GM13976 (cell line): ENCODE measurements around the gene VAC14.

Experiments
- DNase-seq: peaks from one replicate; pipeline ENCODE4 v3.0.0; 2012; ENCODE audit warnings: low spot score
- CTCF ChIP-seq: IDR thresholded peaks from 2 replicates; pipeline ENCODE4 v1.5.1; 2012; ENCODE audit warnings: borderline replicate concordance, mild to moderate bottlenecking; ENCODE audit not compliant: insufficient read depth; ENCODE audit errors: extremely low read depth, missing control alignments, control extremely low read depth
- in situ Hi-C: fragments of 300-500 bp; cut with MboI; formaldehyde crosslinking; loops from one replicate; pipeline ENCODE4 v1.12.0; 2022; ENCODE audit warnings: low sequenced_read_pairs, mixed read lengths, inconsistent platforms; ENCODE audit not compliant: unreplicated experiment

Gene VAC14

DNA sequence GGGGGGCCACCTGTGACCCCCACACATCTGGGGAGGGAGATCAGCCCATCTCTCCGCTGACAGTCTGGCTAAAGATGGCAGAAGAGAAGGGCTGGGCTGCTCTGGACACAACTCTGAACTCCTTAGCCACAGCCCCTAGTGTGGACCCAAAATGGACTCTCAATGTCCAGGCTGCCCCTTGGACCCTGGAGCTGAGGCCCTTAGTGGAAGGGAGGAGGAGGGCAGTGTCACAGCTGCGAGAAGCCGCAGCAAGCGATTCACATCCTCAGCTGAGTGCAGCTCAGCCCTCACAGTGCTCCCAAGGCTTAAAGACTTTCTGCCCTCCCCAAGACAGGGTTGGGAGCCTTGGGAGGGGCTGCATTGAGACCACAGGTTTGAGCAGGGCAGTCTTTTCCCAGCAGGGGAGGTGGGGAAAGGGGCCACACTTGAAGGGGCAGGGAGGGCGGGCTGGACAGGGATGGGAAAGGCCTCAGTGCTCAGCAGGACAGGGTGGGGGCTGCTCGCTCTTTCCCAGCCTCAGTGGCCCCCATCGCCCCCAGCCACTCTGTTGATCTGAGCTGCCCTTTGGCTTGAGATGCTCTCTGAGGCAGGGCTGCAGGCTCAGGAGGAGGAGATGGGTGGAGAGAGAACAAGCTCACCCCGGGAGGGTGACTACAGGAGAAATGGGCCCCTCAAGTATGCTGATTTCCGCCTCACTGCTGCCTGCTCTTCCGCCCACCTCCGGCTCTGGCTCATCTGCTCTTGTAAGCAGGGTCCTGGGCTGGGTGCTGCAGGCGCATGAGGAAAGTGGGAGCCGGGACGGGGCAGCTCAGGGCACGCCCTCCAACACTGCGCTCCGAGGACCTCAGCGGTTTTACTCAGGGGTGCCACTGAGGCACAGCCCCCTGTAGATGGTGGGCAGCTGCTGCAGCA lies 64.2 kb downstream of the VAC14 start:
- DNase-seq = no peak
- no peak for TF ChIP-seq CTCF
- in situ Hi-C loops = no loop called here

- DNase-seq = no peak
- in situ Hi-C loops = no loop called here
- no peak for TF ChIP-seq CTCF
These were observed 65.6 kb downstream of the VAC14 start for GRCh38 chr16:70735141-70735979.

DNA sequence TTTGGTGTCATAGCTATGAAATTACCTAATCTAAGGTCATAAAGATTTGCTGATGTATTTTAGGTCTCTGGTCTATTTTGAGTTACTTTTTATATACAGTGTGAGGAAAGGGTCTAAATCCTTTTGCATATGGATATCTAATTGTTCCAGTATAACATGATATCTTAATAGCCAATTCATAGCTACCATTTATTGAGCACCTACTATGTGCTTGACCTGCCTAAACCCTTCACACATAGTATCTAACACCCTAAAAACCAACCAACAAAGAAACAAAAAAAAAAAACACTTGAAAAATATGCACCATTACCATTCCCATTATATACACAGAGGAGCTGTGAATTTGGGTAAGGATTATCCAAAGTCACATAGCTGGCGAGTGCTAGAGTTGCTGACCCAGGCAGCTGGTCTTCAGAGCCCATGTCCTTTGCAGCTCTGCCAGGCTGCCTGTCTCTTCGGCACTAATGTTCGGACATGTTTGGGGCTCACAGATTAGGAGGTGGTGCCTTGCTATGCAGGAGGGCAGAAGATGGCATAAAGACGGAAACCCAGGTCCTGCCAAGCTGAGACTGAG lies 66.3 kb downstream of the VAC14 start:
- no peak for DNase-seq
- in situ Hi-C loops = no loop called here
- no peak for TF ChIP-seq CTCF

GRCh38 chr16:70730944-70731343 lies 70.0 kb downstream of the VAC14 start:
- no peak for TF ChIP-seq CTCF
- in situ Hi-C loops = no loop called here

GRCh38 chr16:70730031-70730430 lies 70.9 kb downstream of the VAC14 start:
- in situ Hi-C loops = no loop called here
- TF ChIP-seq CTCF = no peak
- no peak for DNase-seq

More at GRCh38 chr16:70730944-70731343, 70.0 kb downstream of the VAC14 start:
- DNase-seq = no peak

- in situ Hi-C loops = no loop called here
- TF ChIP-seq CTCF = no peak
- DNase-seq = no peak
These were observed 71.7 kb downstream of the VAC14 start for GRCh38 chr16:70729292-70729691.
